ENCODE data around the gene NAGLU.

DNA sequence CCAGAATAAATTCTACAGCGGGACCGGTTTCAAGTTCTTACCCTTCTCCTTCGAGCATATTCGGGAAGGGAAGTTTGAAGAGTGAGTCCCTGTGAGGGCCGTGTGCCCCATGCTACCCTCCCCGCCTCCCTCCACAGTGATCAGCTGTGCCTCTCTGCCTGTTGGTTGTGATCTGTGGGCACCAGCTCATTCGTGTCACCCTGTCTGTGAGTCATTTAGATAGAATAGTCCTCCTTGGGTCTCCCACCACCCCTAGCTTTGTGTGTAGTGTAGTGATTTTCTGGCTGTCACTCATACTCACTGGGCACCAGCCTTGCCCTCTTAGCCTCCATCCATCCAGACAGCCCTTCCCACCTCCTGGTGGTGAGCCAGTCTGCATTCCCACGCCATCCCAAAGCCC, 15.0 kb upstream of the NAGLU start:
- TF ChIP-seq, protein P1, sequence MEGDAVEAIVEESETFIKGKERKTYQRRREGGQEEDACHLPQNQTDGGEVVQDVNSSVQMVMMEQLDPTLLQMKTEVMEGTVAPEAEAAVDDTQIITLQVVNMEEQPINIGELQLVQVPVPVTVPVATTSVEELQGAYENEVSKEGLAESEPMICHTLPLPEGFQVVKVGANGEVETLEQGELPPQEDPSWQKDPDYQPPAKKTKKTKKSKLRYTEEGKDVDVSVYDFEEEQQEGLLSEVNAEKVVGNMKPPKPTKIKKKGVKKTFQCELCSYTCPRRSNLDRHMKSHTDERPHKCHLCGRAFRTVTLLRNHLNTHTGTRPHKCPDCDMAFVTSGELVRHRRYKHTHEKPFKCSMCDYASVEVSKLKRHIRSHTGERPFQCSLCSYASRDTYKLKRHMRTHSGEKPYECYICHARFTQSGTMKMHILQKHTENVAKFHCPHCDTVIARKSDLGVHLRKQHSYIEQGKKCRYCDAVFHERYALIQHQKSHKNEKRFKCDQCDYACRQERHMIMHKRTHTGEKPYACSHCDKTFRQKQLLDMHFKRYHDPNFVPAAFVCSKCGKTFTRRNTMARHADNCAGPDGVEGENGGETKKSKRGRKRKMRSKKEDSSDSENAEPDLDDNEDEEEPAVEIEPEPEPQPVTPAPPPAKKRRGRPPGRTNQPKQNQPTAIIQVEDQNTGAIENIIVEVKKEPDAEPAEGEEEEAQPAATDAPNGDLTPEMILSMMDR (IDR thresholded peaks at IDR 0.05) = no peak
- no peak for TF ChIP-seq EP300 (IDR thresholded peaks at IDR 0.05)
- no peak for TF ChIP-seq POLR2A (IDR thresholded peaks at IDR 0.05; ENCODE audit: low read depth)
